ENCODE data around the gene SLC2A10.
A peak's percentile ranks its signal among the peaks of the same experiment; 100 is the strongest.

Gene SLC2A10

DNA sequence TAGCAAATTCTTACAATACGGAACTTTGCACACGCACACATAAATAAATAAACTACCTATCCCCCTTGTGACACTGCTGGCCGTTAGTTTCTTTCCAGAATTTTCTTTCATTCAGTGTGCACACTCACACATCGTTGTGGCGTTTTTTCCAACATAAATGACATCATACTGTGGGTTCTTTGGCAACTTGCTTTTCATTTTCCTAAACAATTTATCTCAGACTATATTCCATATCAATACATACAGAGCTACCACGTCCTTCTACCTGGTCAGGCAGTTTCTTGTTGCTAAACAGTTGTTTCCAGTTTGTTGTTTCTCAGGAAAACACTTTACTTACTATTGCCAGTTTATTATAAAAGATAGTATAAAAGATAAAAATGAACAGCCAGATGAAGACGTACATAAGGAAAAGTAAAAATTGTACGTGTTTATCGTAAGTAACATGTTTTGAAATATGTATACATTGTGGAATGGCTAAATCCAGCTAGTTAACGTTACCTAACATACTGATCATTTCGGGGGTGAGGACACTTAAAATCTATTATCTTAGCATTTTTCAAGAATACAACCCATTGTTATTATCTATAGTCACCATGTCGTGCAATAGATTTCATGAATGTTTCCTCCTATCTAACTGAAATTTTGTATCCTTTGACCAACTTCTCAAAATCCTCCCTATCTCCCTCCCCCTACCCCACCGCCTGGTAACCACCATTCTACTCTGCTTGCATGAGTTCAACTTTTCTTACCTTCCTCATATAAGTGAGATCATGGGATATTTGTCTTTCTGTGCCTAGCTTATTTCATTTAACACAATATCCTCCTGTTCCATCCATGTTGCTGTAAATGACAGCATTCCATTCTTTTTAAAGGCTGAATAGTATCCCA is 19.0 kb upstream of the SLC2A10 start:
- peak; percentile 66 for DNase-seq (ENCODE audit: low read depth)
- H3K4me3 ChIP-seq (ENCODE audit: low read depth, low read length) = peak overlapping the region; percentile 78
- TF ChIP-seq MYC (IDR thresholded peaks at IDR 0.05; ENCODE audit: low read depth, low read length) (no peak), POLR2A (IDR thresholded peaks at IDR 0.05; ENCODE audit: extremely low read depth, insufficient read length) (no peak)
- TF ChIP-seq, protein P1, sequence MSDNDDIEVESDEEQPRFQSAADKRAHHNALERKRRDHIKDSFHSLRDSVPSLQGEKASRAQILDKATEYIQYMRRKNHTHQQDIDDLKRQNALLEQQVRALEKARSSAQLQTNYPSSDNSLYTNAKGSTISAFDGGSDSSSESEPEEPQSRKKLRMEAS (IDR thresholded peaks at IDR 0.05; ENCODE audit: low read depth, low read length) = no peak
- TF ChIP-seq, protein P2, sequence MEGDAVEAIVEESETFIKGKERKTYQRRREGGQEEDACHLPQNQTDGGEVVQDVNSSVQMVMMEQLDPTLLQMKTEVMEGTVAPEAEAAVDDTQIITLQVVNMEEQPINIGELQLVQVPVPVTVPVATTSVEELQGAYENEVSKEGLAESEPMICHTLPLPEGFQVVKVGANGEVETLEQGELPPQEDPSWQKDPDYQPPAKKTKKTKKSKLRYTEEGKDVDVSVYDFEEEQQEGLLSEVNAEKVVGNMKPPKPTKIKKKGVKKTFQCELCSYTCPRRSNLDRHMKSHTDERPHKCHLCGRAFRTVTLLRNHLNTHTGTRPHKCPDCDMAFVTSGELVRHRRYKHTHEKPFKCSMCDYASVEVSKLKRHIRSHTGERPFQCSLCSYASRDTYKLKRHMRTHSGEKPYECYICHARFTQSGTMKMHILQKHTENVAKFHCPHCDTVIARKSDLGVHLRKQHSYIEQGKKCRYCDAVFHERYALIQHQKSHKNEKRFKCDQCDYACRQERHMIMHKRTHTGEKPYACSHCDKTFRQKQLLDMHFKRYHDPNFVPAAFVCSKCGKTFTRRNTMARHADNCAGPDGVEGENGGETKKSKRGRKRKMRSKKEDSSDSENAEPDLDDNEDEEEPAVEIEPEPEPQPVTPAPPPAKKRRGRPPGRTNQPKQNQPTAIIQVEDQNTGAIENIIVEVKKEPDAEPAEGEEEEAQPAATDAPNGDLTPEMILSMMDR (IDR thresholded peaks at IDR 0.05; ENCODE audit: low read depth, low read length) = no peak

DNA sequence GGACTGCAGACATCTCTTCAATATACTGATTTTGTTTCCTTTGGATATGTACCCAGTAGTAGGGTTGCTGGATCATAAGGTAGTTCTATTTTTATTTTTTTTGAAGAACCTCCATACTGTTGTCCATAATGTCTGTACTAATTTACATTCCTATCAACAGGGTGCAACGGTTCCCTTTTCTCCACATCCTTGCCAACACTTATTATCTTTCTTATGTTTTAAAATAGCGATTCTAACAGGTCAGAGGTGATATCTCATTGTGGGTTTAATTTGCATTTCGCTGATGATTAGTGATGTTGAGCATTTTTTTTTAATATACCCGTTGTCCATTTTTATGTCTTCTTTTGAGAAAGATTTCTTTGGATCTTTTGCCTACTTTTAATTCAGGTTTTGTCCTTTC is 18.3 kb upstream of the SLC2A10 start:
- H3K4me3 ChIP-seq (ENCODE audit: low read depth, low read length) = no peak overlapping the region
- TF ChIP-seq, protein P2 (IDR thresholded peaks at IDR 0.05; ENCODE audit: low read depth, low read length) = no peak
- TF ChIP-seq, protein P1 (IDR thresholded peaks at IDR 0.05; ENCODE audit: low read depth, low read length) = no peak
- TF ChIP-seq POLR2A (IDR thresholded peaks at IDR 0.05; ENCODE audit: extremely low read depth, insufficient read length) (no peak), MYC (IDR thresholded peaks at IDR 0.05; ENCODE audit: low read depth, low read length) (no peak)
- DNase-seq (ENCODE audit: low read depth) = no peak

DNA sequence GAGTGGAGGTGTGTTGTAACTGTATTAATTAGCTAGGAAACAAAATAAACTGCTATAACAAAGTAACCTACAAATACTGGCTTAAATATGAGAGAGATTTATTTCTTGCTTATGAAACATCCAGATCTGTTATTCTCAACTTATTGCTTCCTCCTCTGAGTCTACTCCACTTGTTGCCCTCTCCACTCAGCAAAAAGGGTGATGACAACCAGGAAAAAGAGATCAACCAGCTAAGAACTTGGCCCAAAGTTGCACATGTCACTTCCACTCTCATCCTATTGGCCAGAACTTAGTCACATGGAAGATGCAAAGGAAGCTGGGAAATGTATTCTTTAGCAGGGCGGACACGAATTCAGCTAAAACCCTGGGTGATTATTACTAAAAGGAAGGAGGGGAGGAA is 15.0 kb upstream of the SLC2A10 start:
- no peak overlapping the region for H3K4me3 ChIP-seq (ENCODE audit: low read depth, low read length)
- TF ChIP-seq, protein P1 (IDR thresholded peaks at IDR 0.05; ENCODE audit: low read depth, low read length) = peak; percentile 93
- no peak for TF ChIP-seq MYC (IDR thresholded peaks at IDR 0.05; ENCODE audit: low read depth, low read length)
- no peak for TF ChIP-seq POLR2A (IDR thresholded peaks at IDR 0.05; ENCODE audit: extremely low read depth, insufficient read length)
- DNase-seq (ENCODE audit: low read depth) = peak; percentile 84

DNA sequence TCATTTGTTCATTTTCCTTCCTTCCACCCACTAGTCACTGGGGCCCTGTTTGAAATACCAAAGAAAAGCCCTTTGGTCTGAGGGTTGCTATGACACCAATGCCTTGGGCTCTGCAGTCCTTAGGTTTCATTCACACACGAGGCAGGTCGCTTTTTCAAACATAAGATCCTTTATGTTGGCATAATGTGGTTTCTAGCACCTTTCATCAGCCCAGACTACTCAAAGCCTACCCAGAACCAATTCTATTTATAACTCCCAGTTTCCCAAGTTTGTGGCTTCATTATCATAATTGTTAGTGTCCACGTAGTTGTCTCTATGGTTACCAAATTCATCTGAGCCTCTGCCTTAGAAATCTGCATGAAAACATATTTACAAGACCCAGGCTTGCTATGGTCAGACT is 13.6 kb upstream of the SLC2A10 start:
- TF ChIP-seq POLR2A (IDR thresholded peaks at IDR 0.05; ENCODE audit: extremely low read depth, insufficient read length) (no peak), MYC (IDR thresholded peaks at IDR 0.05; ENCODE audit: low read depth, low read length) (no peak)
- TF ChIP-seq, protein P2 (IDR thresholded peaks at IDR 0.05; ENCODE audit: low read depth, low read length) = no peak
- no peak for DNase-seq (ENCODE audit: low read depth)
- H3K4me3 ChIP-seq (ENCODE audit: low read depth, low read length) = no peak overlapping the region

DNA sequence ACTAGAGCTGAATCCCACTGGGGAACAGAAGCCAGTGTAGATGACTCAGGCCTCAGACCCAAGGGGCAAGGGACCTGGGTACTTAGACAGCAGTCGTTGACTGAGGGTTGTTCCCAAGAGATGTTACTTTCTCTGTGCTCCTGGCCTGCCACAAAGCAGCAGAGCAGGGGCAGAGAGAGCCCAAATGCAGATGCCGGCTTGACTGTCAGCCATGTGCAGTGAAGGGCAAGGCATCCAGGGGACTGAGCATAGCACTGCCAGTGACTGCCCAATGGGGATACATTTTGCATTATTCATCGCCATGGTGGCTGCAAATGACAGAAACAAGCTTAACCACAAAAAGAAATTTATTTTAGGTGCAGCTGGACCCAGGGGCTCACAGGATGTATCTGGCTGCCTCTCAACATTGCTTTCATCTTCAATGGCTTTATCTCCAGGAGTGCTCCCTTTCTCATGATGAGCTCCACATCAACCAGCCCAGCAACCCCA is 12.6 kb upstream of the SLC2A10 start:
- DNase-seq (ENCODE audit: low read depth) = peak; percentile 30
- no peak overlapping the region for H3K4me3 ChIP-seq (ENCODE audit: low read depth, low read length)
- TF ChIP-seq POLR2A (IDR thresholded peaks at IDR 0.05; ENCODE audit: extremely low read depth, insufficient read length) (no peak), MYC (IDR thresholded peaks at IDR 0.05; ENCODE audit: low read depth, low read length) (no peak)
- TF ChIP-seq, protein P1 (IDR thresholded peaks at IDR 0.05; ENCODE audit: low read depth, low read length) = no peak
- TF ChIP-seq, protein P2 (IDR thresholded peaks at IDR 0.05; ENCODE audit: low read depth, low read length) = no peak

DNA sequence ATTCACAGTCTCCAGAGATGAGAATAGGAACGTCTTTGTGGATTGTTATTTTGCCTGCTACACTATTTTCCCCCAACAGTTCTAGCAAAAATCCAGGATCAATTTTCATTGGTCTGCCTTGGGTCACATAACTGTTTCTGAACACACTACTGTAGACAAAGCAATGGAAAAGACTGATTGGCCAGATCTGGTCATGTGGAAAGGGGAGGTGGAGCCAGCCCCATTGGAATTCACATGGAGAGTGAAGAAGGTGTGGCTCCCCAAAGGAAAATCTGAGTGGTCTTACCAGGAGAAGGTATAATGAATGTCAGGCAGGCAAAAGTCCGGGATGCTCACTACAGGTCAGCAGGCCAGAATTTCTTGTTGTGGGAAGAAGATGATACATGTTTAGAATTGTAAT is 10.7 kb upstream of the SLC2A10 start:
- no peak overlapping the region for H3K4me3 ChIP-seq (ENCODE audit: low read depth, low read length)
- TF ChIP-seq, protein P1 (IDR thresholded peaks at IDR 0.05; ENCODE audit: low read depth, low read length) = no peak
- TF ChIP-seq POLR2A (IDR thresholded peaks at IDR 0.05; ENCODE audit: extremely low read depth, insufficient read length) (no peak), MYC (IDR thresholded peaks at IDR 0.05; ENCODE audit: low read depth, low read length) (no peak)
- TF ChIP-seq, protein P2 (IDR thresholded peaks at IDR 0.05; ENCODE audit: low read depth, low read length) = no peak
- DNase-seq (ENCODE audit: low read depth) = no peak

Data from NB4 (cell line).